Measurements from ENCODE around the gene TLX3. TPM values are rescaled to one million over a fixed set of nuclear protein-coding genes. Genes with fewer than 3 reads are reported as not detected.

The TLX3 gene
- total RNA-seq, 1 experiment from 2014 or later, result not detected

DNA sequence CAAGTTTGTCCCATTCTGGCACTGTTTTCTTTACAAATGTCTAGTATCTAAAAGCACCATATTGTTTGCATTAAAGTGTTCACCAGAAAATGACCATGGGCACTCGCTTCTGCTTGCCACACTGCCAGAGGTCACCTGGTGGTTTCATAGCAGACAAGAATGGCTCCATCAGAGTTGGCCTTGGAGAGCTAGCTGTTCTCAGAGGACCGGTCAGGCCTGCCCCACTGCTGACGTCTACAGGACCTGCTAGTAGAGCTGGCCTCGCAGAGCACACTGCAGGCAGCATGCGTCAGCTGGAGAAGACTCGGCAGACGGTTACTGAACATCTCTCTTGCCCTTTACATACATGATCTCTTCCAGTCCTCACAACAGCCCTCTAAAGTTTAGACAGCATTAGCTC lies 8.7 kb upstream of the TLX3 start (continued):
- TF ChIP-seq NR2C2 (CRISPR knock-in tag; IDR thresholded peaks at IDR 0.05) (no peak), GRHL2 (CRISPR knock-in tag; IDR thresholded peaks at IDR 0.05; ENCODE audit: insufficient replicate concordance, severe bottlenecking) (no peak), ATF1 (CRISPR knock-in tag; IDR thresholded peaks at IDR 0.05) (no peak), ZNF671 (CRISPR knock-in tag; IDR thresholded peaks at IDR 0.05) (no peak), FOXJ3 (CRISPR knock-in tag; IDR thresholded peaks at IDR 0.05; ENCODE audit: borderline replicate concordance) (no peak), RORB (CRISPR knock-in tag; IDR thresholded peaks at IDR 0.05) (no peak), ZNF219 (CRISPR knock-in tag; IDR thresholded peaks at IDR 0.05; ENCODE audit: borderline replicate concordance) (no peak)
- TF ChIP-seq, protein P1, sequence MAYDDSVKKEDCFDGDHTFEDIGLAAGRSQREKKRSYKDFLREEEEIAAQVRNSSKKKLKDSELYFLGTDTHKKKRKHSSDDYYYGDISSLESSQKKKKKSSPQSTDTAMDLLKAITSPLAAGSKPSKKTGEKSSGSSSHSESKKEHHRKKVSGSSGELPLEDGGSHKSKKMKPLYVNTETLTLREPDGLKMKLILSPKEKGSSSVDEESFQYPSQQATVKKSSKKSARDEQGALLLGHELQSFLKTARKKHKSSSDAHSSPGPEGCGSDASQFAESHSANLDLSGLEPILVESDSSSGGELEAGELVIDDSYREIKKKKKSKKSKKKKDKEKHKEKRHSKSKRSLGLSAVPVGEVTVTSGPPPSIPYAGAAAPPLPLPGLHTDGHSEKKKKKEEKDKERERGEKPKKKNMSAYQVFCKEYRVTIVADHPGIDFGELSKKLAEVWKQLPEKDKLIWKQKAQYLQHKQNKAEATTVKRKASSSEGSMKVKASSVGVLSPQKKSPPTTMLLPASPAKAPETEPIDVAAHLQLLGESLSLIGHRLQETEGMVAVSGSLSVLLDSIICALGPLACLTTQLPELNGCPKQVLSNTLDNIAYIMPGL (CRISPR knock-in tag; IDR thresholded peaks at IDR 0.05), result no peak
- TF ChIP-seq, protein P2, sequence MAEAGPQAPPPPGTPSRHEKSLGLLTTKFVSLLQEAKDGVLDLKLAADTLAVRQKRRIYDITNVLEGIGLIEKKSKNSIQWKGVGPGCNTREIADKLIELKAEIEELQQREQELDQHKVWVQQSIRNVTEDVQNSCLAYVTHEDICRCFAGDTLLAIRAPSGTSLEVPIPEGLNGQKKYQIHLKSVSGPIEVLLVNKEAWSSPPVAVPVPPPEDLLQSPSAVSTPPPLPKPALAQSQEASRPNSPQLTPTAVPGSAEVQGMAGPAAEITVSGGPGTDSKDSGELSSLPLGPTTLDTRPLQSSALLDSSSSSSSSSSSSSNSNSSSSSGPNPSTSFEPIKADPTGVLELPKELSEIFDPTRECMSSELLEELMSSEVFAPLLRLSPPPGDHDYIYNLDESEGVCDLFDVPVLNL (CRISPR knock-in tag; IDR thresholded peaks at IDR 0.05; ENCODE audit: borderline replicate concordance, low read depth), result no peak
- TF ChIP-seq, protein P3, sequence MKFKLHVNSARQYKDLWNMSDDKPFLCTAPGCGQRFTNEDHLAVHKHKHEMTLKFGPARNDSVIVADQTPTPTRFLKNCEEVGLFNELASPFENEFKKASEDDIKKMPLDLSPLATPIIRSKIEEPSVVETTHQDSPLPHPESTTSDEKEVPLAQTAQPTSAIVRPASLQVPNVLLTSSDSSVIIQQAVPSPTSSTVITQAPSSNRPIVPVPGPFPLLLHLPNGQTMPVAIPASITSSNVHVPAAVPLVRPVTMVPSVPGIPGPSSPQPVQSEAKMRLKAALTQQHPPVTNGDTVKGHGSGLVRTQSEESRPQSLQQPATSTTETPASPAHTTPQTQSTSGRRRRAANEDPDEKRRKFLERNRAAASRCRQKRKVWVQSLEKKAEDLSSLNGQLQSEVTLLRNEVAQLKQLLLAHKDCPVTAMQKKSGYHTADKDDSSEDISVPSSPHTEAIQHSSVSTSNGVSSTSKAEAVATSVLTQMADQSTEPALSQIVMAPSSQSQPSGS (CRISPR knock-in tag; IDR thresholded peaks at IDR 0.05; ENCODE audit: borderline replicate concordance, low read depth), result no peak

DNA sequence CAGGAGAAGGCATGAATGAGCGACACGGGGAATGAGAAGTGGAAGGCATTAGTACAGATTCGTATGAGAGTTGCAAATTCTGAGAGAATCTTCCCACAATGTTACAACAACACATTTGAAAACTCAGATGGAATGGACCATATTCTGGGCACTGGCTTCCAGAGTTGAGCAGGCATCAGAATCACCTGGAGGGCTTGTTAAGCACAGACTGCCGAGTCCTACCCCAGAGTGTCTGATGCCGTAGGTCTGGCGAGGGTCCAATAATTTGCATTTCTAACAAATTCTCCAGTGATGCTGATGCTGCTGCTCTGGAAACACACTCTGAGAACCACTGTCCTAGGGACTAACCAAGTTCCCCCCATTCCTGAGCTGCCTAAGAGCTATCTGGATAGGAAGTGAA lies 2.9 kb upstream of the TLX3 start:
- no peak for DNase-seq (ENCODE audit: low spot score)
- no peak for TF ChIP-seq ATF1 (CRISPR knock-in tag; IDR thresholded peaks at IDR 0.05)
- no peaks in the 10 kb centered on the region for H3K9me3 Mint-ChIP-seq
- H3K36me3 Mint-ChIP-seq, result no peaks in the 10 kb centered on the region
- peaks cover 20% of the 10 kb centered on the region for H3K4me1 Mint-ChIP-seq
- no peak for ATAC-seq
- peaks cover 99% of the 10 kb centered on the region for H3K27me3 Mint-ChIP-seq (ENCODE audit: low read depth)
- no peak overlapping the region for H3K27ac Mint-ChIP-seq
- CTCF ChIA-PET, result interaction anchor here (0.6 to 3.3 kb wide), 3 partner anchors 29 to 99 kb away, joined by 3 to 11 read pairs (median 4); no protein-coding TSS in a partner anchor
- H3K4me3 Mint-ChIP-seq, result no peak overlapping the region
- POLR2A ChIA-PET, result no interaction called here

DNA sequence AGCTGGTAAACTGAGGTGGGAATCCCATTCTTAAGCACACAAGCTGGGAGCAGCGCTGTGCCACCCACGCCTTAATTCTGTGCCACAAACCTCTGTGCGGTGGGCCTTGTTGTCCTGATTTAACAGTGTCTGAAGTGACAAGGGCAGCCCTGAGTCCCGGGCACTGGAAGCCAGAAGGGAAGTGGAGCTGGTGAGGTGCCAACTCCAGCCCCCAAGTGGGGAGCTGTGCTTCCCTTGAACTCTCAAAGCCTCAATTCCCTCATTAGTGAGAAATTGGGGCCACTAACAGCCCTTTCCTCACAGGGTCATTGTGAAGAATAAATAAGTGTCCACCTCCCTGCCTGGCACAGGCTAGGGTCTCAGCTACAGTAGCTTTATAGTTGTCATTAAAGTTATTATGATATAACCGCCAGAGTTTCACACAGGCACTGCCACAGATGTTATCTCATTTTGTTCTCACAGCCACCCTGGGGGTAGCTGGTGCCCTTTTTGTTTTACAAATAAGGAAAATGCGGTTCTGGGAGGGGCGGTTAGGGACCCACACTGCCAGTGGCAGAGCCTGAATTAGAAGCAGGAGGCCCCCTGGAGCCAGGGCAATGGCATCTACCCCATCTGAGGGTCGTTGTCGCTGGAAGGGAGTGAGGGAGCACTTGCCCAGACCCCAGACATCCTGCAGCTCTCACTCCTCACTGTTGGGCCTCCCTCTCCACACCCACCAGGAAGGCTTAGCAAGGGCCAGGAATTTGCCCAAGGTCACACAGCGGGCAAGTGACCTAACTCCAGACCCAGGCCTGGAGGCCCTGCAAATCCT lies 2.1 kb upstream of the TLX3 start:
- H3K9me3 Mint-ChIP-seq, result no peaks in the 10 kb centered on the region
- peak; percentile 61 for DNase-seq (ENCODE audit: low spot score)
- no peak for TF ChIP-seq MXD4 (CRISPR knock-in tag; IDR thresholded peaks at IDR 0.05; ENCODE audit: borderline replicate concordance)
- no peak for TF ChIP-seq ZNF263 (CRISPR knock-in tag; IDR thresholded peaks at IDR 0.05; ENCODE audit: low read depth)
- TF ChIP-seq TEAD4 (CRISPR knock-in tag; IDR thresholded peaks at IDR 0.05), result no peak
- TF ChIP-seq ZNF121 (CRISPR knock-in tag; IDR thresholded peaks at IDR 0.05), result no peak
- TF ChIP-seq, protein P2 (CRISPR knock-in tag; IDR thresholded peaks at IDR 0.05; ENCODE audit: borderline replicate concordance, low read depth), result no peak
- no peak for TF ChIP-seq NR1H2 (CRISPR knock-in tag; IDR thresholded peaks at IDR 0.05)
- no peak for TF ChIP-seq MYBL2 (CRISPR knock-in tag; IDR thresholded peaks at IDR 0.05)
- TF ChIP-seq, protein P1 (CRISPR knock-in tag; IDR thresholded peaks at IDR 0.05), result no peak
- TF ChIP-seq GRHL2 (CRISPR knock-in tag; IDR thresholded peaks at IDR 0.05; ENCODE audit: insufficient replicate concordance, severe bottlenecking), result no peak
- H3K36me3 Mint-ChIP-seq, result no peaks in the 10 kb centered on the region
- CTCF ChIA-PET, result interaction anchor here (0.6 to 3.3 kb wide), 5 partner anchors 11 to 100 kb away, joined by 3 to 11 read pairs (median 4); no protein-coding TSS in a partner anchor
- POLR2A ChIA-PET, result interaction anchor here (0.6 kb wide), 1 partner anchor 36 kb away, joined by 4 read pairs; no protein-coding TSS in a partner anchor
- peaks cover 98% of the 10 kb centered on the region for H3K27me3 Mint-ChIP-seq (ENCODE audit: low read depth)
- ATAC-seq, result peak; percentile 2; the same call in 1 of the 2 replicates
- peak overlapping the region; percentile 56 for H3K4me3 Mint-ChIP-seq
- H3K27ac Mint-ChIP-seq, result no peak overlapping the region
- peaks cover 20% of the 10 kb centered on the region for H3K4me1 Mint-ChIP-seq

Data from WTC11 (cell line).